Brain microvascular endothelial cell (primary cell): ENCODE results near the gene FAM110D.
A peak's percentile ranks its signal among the peaks of the same experiment; 100 is the strongest.

Source experiments
- DNase-seq: peaks from one replicate; pipeline ENCODE4 v3.0.0-alpha.2; 2020
- H3K27ac ChIP-seq: fragments of 250-450 bp; sonication (Bioruptor Pico); 2 replicates; pipeline ENCODE4 v1.5.1; 2020; ENCODE audit warnings: mild to moderate bottlenecking, moderate library complexity
- H3K27me3 ChIP-seq: fragments of 250-450 bp; sonication (Bioruptor Pico); replicated peaks from 2 replicates; pipeline ENCODE4 v1.5.1; 2020; ENCODE audit warnings: mild to moderate bottlenecking
- H3K36me3 ChIP-seq: fragments of 250-450 bp; sonication (Bioruptor Pico); replicated peaks from 2 replicates; pipeline ENCODE4 v1.5.1; 2020; ENCODE audit warnings: mild to moderate bottlenecking
- H3K4me3 ChIP-seq: 2 replicates; pipeline ENCODE4 v1.5.1; 2011; ENCODE audit warnings: low read depth, mild to moderate bottlenecking, control low read depth, low read length, moderate library complexity
- CTCF ChIP-seq: IDR thresholded peaks from 2 replicates; pipeline ENCODE4 v1.5.1; 2011; ENCODE audit warnings: low read depth, mild to moderate bottlenecking, moderate library complexity, low read length, control low read depth, inconsistent platforms; ENCODE audit errors: missing control alignments
- in situ Hi-C: cut with HindIII; loops from 2 replicates; pipeline ENCODE4 v1.10.0; 2017; ENCODE audit warnings: low sequenced_read_pairs, low pct_ligation_motif_present

FAM110D gene

GRCh38 chr1:26114165-26114927 is 44.5 kb upstream of the FAM110D start:
- no peak for DNase-seq
- in situ Hi-C loops: no loop called here
- no peak for TF ChIP-seq CTCF
- Histone ChIP-seq H3K4me3 (no peak overlapping the region), H3K27ac (no peak overlapping the region), H3K36me3 (no peaks in the 10 kb centered on the region), H3K27me3 (no peaks in the 10 kb centered on the region)

GRCh38 chr1:26119892-26120608 is 38.8 kb upstream of the FAM110D start:
- H3K36me3 ChIP-seq: peaks cover 3% of the 10 kb centered on the region
- H3K27me3 ChIP-seq: no peaks in the 10 kb centered on the region
- DNase-seq: no peak
- in situ Hi-C loops: no loop called here
- H3K27ac ChIP-seq: no peak overlapping the region
- H3K4me3 ChIP-seq: no peak overlapping the region
- no peak for TF ChIP-seq CTCF

- no peak for DNase-seq
- no peak overlapping the region for H3K4me3 ChIP-seq
- H3K36me3 ChIP-seq: peaks cover 3% of the 10 kb centered on the region
- no peaks in the 10 kb centered on the region for H3K27me3 ChIP-seq
- no peak overlapping the region for H3K27ac ChIP-seq
- TF ChIP-seq CTCF: no peak
- in situ Hi-C loops: no loop called here
These were observed 36.8 kb upstream of the FAM110D start for GRCh38 chr1:26121854-26122773.

GRCh38 chr1:26122988-26123973 is 35.6 kb upstream of the FAM110D start:
- in situ Hi-C loops: no loop called here
- no peak for TF ChIP-seq CTCF
- DNase-seq: peak; percentile 70
- no peak overlapping the region for H3K4me3 ChIP-seq
- H3K36me3 ChIP-seq: peaks cover 3% of the 10 kb centered on the region
- peak overlapping the region; percentile 38 for H3K27ac ChIP-seq
- H3K27me3 ChIP-seq: no peaks in the 10 kb centered on the region
